ENCODE measurements around the gene GLIS1. TPM values are rescaled to one million over a fixed set of nuclear protein-coding genes. Genes with fewer than 3 reads are reported as not detected.

Gene GLIS1
- total and polyA plus RNA-seq, 10 of the 15 experiments (the other 5 are each of a cell fraction or from before 2014, with no cell fraction given), result not detected

DNA sequence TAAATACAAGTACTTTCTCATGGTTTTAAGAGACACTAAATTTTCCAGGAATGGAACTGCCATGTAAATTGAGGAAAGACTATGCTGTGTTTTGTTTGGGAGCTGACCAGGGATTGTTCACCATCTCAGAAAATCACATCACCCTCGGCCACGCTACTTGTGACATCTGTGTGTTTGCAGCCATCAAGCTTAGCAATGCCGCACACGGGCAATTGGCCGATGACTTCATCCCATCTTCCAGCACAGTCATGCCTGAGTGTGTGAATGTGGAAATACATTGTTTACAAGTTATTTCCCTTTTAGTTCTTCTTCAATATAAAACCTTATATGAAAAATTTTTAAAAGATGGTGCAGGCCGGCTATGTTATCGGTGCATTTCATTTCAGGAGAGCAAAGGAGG lies 121.6 kb downstream of the GLIS1 start:
- ChIA-PET CTCF (interaction anchor here (0.6 to 0.9 kb wide), 2 partner anchors 35 to 1110 kb away, joined by 3 read pairs; no protein-coding TSS in a partner anchor), RAD21 (ENCODE audit: unreplicated experiment) (no interaction called here), SMC1A (ENCODE audit: uncharacterized antibody, unreplicated experiment) (no interaction called here), POLR2A (no interaction called here)
- no peak for FAIRE-seq
- no peak overlapping the region for H3K9ac ChIP-seq (ENCODE audit: control insufficient read depth, insufficient read depth, low read length)
- H3K79me2 ChIP-seq (ENCODE audit: control insufficient read depth, insufficient read depth, low read length), result no peaks in the 10 kb centered on the region
- H3K4me2 ChIP-seq (ENCODE audit: control insufficient read depth, insufficient read depth), result no peak overlapping the region
- no peak overlapping the region for H3K27ac ChIP-seq (ENCODE audit: control insufficient read depth, insufficient read depth)
- no peaks in the 10 kb centered on the region for H3K4me1 ChIP-seq (ENCODE audit: control insufficient read depth, insufficient read depth, low read length)
- H3K4me3 ChIP-seq, result no peak overlapping the region
- no peaks in the 10 kb centered on the region for H3K36me3 ChIP-seq (ENCODE audit: control insufficient read depth in 2 of 2, insufficient read depth in 2 of 2, low read length in 1 of 2)
- WGBS (ENCODE audit: insufficient coverage, insufficient replicate concordance, low lambda C conversion rate, missing lambda C conversion rate), result 60% methylated on average over 7 of the region's 7 CpGs
- no peak for ATAC-seq
- no peaks in the 10 kb centered on the region for H4K20me1 ChIP-seq (ENCODE audit: control insufficient read depth, insufficient read depth)
- in situ Hi-C loops (cut with MboI) (no loop called here), intact Hi-C loops (cut with micrococcal nuclease; ENCODE audit: unreplicated experiment) (no loop called here)
- H2AFZ ChIP-seq (ENCODE audit: control insufficient read depth, low read depth, low read length), result no peak overlapping the region
- TF ChIP-seq LARP7 (IDR thresholded peaks at IDR 0.05) (no peak), ZNF217 (IDR thresholded peaks at IDR 0.05) (no peak), SMARCA5 (IDR thresholded peaks at IDR 0.05) (no peak), POLR2A (IDR thresholded peaks at IDR 0.05; ENCODE audit: low read depth, low read length) (no peak), MXI1 (IDR thresholded peaks at IDR 0.05; ENCODE audit: low read depth, low read length) (no peak), NR2F1 (conservative IDR thresholded peaks at IDR 0.05) (no peak)
- TF ChIP-seq, protein P1, sequence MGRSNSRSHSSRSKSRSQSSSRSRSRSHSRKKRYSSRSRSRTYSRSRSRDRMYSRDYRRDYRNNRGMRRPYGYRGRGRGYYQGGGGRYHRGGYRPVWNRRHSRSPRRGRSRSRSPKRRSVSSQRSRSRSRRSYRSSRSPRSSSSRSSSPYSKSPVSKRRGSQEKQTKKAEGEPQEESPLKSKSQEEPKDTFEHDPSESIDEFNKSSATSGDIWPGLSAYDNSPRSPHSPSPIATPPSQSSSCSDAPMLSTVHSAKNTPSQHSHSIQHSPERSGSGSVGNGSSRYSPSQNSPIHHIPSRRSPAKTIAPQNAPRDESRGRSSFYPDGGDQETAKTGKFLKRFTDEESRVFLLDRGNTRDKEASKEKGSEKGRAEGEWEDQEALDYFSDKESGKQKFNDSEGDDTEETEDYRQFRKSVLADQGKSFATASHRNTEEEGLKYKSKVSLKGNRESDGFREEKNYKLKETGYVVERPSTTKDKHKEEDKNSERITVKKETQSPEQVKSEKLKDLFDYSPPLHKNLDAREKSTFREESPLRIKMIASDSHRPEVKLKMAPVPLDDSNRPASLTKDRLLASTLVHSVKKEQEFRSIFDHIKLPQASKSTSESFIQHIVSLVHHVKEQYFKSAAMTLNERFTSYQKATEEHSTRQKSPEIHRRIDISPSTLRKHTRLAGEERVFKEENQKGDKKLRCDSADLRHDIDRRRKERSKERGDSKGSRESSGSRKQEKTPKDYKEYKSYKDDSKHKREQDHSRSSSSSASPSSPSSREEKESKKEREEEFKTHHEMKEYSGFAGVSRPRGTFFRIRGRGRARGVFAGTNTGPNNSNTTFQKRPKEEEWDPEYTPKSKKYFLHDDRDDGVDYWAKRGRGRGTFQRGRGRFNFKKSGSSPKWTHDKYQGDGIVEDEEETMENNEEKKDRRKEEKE (IDR thresholded peaks at IDR 0.05), result no peak
- no TSS peak for BruUV-seq (replicated peaks)
- no peaks in the 10 kb centered on the region for H3K27me3 ChIP-seq (replicated peaks in 1 of 2; ENCODE audit: control insufficient read depth in 2 of 2, insufficient read depth in 2 of 2, low read length in 1 of 2)
- no peaks in the 10 kb centered on the region for H3K9me3 ChIP-seq (replicated peaks; ENCODE audit: control insufficient read depth, insufficient read depth, low read length)
- DNase-seq (ENCODE audit: low read depth, low spot score), result no peak

Data from GM12878 (cell line).